Fibroblast of gingiva (primary cell): Measurements from ENCODE around the gene PRKACA.

Source experiments
- DNase-seq: peaks from one replicate; pipeline ENCODE4 v3.0.0-alpha.2; 2011; ENCODE audit warnings: low read depth

PRKACA gene

DNA sequence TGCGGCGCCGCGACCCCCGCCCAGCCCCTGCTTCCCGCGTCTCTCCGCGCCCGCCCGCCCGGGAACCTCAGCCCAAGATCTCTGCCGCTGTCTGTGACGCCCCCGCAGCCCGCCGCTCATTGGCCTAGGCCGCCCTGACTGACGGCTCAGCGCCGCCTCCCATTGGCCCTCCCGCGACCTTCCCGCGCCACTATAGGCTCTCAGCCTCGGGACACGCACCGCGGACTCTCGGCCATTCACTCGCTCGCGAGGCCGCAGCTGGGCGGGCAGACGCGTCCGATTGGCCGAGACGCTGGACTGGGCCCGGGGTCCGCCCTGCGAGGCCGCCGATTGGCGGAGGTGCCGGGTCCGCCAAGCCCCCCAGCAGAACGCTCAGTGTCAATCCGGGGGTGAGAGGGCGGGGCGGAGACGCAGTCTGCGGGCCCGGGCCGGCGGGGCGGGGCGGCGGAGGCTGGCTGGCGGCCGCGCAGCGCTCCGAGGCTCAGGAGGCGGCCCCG lies at the start of gene PRKACA:
Gene PRKACA, minus strand, starts transcription at position 95 of the 497 bp plus-strand sequence. CDS start 215 bp downstream, outside the sequence.
- peak; percentile 100 for DNase-seq

DNA sequence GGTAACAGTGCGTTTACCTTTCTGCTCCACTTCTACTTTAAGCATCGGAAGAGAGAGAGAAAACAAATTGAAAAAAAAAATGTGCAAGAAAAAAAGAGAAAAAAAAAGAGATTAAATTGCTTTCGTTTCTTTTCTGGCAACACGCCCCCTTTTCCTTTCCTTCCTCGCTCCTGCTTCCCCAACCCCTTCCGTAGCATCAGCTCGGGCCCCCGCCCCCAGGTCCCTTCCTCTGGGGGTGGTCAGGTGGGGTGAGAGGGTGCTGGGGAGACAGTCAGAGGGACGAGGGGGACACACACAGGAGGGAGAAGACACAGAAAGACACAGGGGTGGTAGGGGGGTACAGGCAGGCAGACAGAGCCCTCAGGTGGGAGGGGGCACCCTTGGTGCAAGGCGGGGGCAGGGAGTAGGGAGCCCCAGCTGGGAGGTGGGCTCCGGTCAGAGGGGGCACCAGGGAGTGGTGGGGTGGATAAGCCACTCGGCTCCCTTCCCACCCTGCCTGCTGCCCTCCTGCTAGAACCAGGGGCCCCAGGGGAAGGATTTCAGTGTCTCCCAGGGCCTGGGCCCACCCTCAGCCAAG lies 49.5 kb upstream of the PRKACA start:
- no peak for DNase-seq

DNA sequence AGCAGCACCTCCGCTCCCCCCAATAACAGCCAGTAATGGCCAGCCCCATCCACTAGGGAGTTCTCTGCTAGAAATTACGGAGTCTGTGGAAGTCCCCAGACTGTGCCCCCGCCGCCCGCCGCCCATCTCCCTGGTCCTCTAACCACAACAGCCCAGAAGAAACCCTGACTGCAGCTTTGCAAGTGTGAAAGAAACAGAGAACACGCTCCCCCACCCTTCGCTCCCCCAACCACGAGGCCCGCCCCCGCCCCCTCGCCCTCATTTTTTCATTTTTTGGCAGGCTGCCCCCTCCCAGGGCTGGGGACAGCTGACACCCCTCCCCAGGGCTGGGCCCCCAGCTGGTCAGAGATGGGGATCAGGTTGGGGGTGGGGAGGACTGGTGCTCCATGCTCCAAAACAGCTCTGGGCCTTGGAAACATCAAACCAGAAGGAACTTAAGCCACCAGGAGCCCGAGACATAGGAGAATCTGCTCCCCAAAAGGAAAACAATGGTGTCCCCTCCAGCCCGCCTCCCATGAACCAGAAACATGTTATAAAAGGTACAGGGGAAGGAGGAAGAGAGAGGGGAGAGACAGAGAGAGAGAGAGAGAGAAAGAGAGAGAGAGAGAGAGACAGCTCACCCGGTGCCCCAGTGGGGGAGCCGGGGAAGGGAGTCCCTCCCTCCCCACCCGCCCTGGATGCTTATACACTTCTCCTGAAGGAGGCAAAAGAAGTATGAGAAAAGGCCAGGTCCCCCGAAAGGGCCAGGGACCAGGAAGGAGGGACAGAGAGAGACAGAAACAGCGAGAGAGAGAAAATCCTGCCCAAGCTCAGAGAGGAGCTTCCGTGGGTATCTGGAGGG lies 48.6 kb upstream of the PRKACA start:
- DNase-seq: no peak

DNA sequence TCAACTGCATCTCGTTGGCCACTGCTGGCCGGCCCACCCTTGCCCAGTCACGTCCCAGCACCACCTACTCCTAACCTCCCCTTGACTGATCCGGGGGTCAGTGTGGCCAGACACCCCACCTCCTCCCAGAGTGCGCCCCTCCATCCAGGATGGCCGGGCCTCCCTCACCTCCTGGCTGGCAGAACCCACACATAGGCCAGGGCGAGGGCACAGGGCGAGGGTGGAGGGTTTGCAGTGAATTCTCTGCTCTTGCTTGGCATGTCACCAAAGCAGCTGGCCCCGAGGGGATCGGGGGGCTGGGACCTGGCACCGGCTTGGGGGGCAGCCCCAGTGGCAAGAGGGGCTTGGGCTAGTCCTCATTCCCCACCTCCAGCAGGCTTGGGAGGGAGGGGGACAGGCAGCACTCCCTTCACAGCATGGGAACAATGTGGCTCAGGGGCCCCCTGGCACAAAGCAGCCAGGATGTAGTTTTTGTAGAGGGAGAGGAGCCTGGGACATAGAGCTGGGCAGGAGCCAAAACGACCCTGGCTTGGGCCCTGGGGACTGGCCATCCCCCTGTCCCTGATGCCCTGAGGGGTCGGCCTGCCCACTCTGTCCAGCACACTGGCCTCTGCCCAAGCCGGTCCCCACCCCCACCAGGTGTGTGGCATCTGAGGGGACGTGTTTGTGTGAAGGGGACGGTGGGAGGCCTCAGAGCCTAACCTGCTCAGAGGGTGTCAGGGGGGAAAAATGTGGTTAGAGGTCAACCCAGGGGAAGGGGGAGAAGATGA lies 47.3 kb upstream of the PRKACA start:
- no peak for DNase-seq

DNA sequence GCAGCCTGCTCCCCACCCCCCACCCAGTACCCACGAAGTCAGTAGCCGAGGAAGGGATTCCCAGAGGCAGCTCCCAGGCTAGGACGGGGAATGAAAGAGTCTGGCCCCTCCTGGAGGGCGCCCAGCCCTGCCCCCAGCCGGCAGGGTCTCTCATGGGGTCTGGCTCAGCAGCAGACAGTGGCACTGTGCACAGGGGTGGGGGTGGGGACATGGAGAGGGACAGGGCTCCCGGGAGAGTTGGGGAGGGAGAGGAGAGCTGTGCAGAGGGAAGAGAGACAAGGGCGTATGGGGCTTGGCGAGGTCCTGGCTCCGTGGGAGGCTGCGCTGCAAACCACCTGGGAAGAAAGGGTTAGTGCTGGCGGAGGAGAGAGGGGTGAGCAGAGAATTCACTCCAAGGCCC lies 46.5 kb upstream of the PRKACA start:
- no peak for DNase-seq

DNA sequence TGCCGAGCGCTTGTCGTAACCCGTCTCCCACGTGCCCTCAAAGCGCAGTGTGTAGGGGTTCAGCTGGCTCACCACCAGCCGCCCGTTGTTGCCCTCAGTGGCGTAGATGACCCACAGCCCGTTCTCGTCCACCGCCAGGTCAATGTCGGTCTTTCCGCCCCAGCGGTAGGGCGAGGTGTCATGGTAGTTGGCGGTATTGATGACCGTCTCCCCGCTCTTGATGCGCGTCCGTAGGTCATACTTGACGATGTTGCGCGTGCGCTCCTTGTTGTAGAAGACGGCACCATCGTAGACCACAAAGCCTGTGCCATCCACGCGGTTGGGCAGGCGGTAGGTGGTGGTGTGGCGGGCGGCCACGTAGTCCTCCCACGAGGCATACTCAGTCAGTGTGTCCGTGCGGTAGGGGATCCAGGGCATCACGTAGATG lies 45.3 kb upstream of the PRKACA start:
- DNase-seq: no peak

DNA sequence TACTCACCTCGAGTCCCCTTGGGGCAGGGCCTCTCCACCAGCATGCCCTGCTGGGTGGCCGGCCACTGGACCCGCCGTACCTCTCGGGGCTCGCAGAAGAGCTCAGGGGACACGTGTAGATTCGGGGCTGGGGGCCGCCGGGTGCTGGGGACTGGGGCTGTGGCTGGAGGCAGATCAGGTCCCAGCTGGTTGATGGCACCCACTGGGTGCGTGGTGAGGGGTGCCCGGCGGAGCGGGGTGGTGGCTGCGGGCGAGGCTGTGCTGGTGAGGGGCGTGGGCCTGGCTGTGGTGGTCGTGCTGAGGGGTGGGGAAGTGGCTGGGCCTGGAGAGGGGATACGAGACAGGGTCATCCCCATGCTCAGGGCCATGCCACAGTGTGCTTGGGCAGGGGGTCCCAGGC lies 43.7 kb upstream of the PRKACA start:
- DNase-seq: no peak

DNA sequence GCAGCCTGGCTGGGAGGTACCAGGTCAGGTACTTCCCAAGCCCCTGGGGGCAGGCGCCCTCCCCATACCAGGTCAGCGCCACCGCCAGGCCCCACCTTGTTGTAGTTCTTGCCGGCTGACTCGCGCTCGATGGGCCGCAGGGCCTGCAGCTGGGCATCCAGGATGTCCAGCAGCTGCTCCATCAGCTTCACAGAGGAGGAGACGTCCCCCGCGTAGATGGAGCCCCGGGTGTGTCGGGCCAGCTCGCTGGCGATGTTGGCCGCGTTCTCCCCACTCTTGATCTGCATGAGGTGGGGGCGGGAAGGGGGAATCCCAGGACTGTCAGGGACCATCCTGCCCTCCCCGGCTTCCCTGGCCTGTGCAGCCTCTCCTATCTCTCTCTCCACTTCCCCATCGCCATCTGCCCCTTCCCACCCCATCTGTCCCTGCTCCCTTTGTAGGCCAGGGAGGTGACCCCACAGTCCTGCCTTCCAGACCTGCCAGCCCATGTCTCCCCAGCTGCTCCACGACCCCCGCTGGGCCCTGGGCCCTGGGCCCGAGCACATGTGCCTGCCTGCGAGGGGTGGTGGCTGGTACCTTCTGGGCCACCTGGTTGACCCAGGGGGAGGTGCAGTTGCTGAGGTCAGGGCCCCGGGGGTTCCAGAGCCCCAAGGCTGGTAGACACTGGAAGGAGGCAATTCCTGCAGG lies 42.6 kb upstream of the PRKACA start:
- DNase-seq: no peak

DNA sequence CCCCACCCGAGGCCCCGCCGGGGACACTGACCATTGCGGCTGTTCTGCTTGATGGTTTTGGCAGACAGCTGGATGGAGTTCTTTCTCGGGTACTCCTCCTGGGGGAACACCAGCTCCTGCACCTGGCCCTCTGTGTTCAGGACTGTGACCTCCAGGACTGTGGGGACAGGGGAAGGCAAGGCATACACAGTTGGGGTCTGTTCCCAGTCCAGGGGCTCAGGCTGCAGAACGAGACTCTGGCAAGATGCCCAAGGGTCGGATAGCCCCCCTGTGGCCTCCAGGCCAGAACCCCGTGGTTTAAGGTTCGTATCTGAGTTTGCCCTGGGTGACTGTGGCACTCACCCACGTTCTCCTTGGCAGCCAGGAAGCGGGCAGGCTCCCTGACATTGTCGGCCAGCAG lies 41.5 kb upstream of the PRKACA start:
- DNase-seq: no peak

DNA sequence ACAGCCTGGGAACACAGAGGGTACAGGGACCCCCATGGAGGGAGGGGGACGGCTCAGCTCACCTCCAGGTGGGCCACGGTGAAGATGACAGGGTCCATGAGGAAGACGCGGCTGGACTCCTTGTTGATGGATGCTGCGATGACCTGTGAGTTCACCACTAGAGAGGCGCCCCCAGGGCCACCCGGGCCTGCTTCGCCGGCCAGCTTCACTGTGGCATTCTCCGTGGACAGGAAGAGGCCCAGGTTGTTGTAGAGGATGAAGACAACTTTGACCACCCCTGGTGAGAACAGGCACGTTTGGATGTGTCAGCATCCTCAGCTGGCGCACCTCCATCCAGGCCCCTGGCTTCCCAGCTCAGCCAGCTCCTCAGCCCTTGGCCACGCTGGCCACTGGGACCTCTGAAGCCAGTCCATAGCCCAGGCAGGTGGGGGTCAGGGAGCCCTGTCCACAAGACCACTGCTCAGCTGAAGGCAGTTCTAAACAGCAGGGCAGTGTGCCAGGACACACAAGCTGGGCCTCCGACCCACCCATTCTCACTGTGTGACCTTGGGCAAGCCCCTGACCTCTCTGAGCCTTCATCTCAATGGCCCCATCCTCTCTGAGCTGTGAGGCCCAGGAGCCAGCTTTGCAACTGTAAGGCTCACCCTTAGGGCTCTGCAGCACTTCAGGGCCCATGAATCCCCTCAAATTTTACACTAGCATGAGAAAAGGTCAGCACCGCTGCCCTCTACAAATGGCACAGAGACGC lies 40.9 kb upstream of the PRKACA start:
- DNase-seq: no peak

DNA sequence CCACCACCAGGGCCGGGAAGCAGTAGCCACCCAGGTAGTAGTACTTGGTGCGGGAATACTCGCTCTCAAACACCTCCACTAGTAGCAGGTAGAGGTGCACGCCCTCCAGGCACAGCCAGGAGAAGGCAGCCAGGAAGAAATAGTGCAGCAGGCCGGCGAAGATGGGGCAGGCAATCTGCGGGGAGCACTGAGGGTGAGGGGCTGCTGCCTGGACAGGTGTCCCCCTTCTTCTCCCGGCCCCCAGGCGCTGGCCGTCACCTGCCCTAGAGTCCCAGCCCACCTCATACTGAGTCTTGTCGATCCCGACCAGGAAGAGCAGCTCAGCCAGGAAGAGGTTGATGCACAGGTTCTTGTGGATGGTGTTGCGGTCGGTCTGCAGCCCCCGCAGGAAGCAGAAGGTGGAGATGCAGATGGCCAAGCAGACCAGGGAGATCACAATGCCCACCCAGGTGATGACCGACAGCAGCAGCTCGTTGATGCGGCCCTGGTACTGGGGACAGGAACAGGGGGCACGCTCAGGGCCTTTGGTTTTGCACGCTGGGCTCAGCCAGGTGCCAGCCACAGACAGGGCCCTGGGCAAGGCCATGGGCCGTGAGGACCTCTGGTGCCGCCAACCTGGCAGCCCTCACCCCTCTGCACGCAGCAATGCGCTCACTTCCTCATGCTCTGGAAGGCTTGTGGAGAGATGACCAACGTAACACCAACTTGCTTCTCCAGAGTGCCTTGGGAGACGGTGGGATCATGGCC lies 39.6 kb upstream of the PRKACA start:
- DNase-seq: no peak

DNA sequence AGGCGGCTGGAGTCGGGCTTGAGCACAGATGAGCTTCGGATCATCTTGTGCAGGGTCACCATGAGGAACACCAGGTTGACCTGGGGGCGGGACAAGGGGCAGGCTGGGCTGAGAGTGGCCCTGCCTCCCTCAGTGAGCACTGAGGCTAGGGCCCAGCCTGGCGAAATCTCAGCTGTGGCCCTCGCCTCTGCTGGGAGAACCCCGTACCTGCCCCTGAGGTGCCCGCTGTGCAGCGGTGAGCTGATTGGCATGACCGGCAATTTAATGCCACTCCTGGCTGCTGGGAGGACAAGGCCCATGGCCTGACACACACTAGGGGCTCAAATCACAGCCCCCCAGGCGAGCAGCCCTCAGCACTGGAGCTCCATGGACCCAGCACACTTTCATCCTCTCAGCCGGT lies 38.6 kb upstream of the PRKACA start:
- DNase-seq: no peak

DNA sequence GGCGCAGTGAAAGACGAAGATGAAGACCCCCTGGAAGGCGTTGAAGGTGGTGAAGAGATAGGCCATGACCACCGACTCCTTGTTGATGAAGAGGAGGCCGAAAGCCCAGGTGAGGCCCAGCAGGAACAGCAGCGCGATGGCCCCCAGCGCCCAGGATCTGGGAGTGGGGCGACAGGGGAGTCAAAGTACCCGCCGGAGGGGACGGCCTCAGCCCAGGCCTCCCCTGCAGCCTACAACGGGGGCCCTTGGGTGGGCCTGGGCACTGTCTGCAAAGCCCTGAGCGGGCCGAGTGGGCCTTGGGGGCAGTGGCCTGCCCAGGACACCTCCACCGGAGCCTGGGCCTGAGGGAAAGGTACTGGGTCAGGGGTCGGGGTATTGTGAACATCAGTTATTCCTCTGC lies 37.8 kb upstream of the PRKACA start:
- no peak for DNase-seq

DNA sequence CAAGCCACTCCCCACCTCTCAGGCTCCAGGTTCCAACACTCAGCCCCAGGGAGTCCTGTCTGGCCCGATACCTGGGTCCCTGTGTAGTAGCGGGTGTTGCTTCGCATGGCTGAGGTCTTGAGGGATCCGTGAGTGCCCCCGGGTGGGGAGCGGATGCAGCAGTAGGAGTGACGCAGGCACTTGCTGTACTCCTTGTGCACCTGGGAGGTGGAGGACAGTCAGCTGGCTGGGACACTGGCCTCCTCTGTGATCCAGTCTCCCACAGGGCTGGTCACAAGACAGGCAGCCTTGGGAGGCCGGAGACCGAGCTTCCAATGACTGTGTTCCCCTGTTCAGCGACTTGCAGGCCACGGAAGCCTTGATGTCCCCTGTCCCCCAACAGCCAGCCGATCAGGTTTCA lies 35.2 kb upstream of the PRKACA start:
- DNase-seq: no peak

DNA sequence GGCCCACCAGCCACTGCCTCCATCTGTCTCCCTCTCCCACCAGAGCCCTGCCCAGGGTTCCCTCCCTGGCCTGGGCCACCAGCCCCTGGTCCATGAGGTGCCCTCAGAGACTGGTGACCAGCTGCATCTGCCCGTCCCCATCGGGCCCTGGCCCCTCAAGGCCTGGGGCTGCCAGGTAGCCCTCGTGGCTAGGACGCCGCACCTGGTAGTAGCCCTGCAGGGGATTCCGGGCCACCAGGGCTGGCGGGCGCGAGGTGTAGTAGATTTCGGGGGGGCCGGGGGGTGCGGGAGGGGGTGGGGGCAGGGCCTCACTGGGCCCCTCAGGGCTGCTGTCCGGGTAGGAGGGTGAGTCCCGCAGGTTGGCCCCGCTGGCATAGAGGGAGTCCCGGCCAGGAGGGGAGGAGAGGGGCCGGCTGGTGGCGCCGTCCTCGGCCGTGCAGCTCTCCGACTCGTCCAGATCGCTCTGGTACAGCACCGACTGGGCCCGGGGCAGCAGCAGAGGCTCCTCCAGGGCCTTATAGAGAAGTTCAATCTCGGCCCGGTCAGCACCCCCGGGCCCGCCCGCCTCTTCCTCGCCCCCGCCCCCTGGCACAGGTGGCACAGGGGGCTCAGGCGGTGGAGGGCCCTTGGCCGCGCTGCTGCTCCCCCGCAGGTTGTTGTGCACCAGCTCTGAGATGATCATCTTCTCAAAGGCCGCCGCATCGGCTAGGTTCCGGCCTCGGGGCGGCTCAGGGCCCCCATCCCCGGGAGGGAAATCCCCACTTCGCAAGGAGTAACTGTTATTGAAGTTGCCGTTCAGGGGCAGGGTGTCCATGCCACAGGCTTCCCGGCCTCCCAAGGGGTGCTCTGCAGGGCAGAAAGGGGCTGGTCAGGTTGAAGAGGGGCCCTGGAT lies 33.5 kb upstream of the PRKACA start:
- DNase-seq: no peak

DNA sequence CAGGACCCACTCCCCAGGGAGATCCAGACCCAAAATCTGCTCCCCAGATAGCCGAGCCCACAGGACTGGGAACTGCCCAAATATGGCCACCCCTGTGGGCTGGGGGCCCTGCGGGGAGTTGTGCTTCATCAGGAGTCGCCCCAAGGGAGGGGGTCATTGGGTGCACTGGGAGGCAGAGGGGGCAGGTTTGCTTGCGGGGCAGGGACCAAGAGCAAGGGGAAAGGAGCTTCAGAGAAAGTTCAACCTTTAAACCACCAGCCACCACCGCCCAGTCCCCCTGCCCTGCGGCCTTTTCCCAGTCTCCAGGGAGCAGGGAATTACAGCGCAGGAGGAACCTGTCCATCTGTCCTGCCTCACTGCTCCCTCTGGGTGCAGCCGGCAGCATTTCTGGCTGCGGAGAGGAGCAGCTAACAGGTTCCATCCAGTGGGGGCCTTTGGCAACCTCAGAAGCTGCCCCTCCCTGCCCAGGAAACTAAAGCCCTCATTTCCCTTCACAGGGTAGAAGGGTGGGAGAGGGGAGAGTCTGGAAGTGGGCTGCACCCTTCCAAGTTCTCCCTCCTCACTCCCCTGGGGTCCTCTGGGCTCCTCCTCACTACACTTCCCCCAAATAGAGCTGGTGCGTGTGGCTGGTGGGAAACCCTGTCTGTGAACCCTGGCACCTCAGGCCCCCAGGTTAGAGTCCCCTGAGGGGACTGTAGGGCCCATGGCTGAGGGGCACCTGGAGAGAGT lies 32.6 kb upstream of the PRKACA start:
- no peak for DNase-seq

DNA sequence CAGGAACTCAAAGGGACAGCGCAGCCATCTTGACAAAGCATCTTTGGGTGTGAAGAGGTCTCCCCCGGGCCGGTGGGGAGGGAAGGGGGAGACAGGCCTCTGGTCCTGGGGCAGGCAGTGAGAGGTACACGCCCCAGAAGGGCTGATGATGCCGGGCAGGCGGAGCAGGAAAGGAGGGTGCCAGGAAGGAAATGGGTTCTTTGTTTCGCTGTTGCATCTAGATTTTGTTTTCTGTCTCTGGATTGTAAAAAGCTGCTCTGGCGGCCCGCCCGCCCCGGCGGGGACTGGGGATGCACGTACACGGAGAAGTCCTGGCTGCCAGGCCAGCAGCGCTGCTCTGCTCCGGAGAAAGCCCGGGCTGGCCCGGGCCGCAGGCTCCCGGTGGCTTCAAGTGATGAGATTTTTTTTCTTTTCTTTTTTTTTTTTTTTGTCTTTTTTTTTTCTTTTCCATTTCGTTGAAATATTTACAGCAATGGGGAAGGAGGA lies 32.0 kb upstream of the PRKACA start:
- DNase-seq: peak; percentile 39

DNA sequence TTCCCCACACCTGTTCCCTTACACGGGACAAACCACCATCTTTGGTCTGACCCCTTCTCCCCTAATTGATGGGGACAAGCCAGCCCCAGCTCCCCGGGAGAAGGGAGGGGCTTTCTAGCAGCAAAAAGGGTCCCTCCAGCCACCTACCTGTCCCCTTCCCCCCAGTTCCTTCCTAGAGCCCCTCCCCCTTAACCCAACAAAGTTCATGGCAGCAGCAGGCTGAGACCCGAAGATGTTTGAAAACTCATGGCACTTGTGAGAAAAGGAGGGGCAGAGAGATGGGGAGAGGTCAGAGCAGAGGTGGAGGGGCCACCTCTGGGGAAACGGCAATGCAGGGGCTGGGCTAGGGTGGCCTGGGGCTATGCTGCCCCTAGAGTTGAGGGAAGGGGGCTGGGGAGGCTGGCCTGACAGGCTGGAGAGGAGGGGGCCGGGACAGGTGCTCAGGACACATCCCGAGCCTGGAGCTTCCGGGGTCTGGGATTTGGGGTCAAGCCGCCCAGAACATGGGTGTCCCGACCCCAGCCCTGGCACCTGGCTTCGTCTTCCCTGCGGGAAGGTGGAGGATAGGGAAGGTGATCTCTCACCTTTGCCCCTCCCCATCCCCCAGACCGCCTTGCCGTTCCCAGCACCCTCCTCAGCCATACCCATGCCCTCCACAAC lies 31.3 kb upstream of the PRKACA start:
- no peak for DNase-seq
